Neuronal stem cell (in vitro differentiated cells): ENCODE results near the gene AMOTL2.
A peak's percentile ranks its signal among the peaks of the same experiment; 100 is the strongest.

Experiments used
- DNase-seq: peaks from one replicate; pipeline ENCODE4 v3.0.0-alpha.2; 2013; ENCODE audit warnings: low spot score
- H2AFZ ChIP-seq: one replicate; pipeline ENCODE4 v1.6.1; 2013; ENCODE audit warnings: mild to moderate bottlenecking, low read length, inconsistent platforms
- H2AK5ac ChIP-seq: 2 replicates; pipeline ENCODE4 v1.6.1; 2013; ENCODE audit warnings: low read depth, mild to moderate bottlenecking, inconsistent platforms, low read length, moderate library complexity, mixed read lengths
- H2BK120ac ChIP-seq: 2 replicates; pipeline ENCODE4 v1.6.1; 2013; ENCODE audit warnings: low read depth, mild to moderate bottlenecking, inconsistent platforms, low read length, moderate library complexity, mixed read lengths
- H2BK12ac ChIP-seq: one replicate; pipeline ENCODE4 v1.6.1; 2013; ENCODE audit warnings: low read length, inconsistent platforms
- H2BK15ac ChIP-seq: 2 replicates; pipeline ENCODE4 v1.6.1; 2013; ENCODE audit warnings: mild to moderate bottlenecking, low read length, inconsistent platforms, mixed read lengths
- H2BK5ac ChIP-seq: one replicate; pipeline ENCODE4 v1.6.1; 2013; ENCODE audit warnings: inconsistent platforms, mild to moderate bottlenecking, low read length, moderate library complexity
- H3K14ac ChIP-seq: one replicate; pipeline ENCODE4 v1.6.1; 2013; ENCODE audit warnings: low read length, inconsistent platforms
- H3K18ac ChIP-seq: 2 replicates; pipeline ENCODE4 v1.6.1; 2013; ENCODE audit warnings: low read length, inconsistent platforms
- H3K23ac ChIP-seq: 2 replicates; pipeline ENCODE4 v1.6.1; 2013; ENCODE audit warnings: low read depth, mild to moderate bottlenecking, mixed read lengths, low read length, inconsistent platforms; ENCODE audit not compliant: poor library complexity
- H3K27ac ChIP-seq: replicated peaks from 3 replicates; pipeline ENCODE4 v1.5.1; 2013; ENCODE audit warnings: low read length, inconsistent platforms
- H3K27me3 ChIP-seq, 3 experiments: 2 replicates each; pipeline ENCODE4 v1.6.1; 2013; ENCODE audit warnings: low read length in 3 of 3, mild to moderate bottlenecking in 2 of 3, inconsistent platforms in 1 of 3, low read depth in 1 of 3, mixed read lengths in 1 of 3, moderate library complexity in 1 of 3; ENCODE audit not compliant: control insufficient read depth in 3 of 3, insufficient read depth in 3 of 3
- H3K36me3 ChIP-seq, 2 donors: replicated peaks in 1 of 2; 2 replicates each; pipeline ENCODE4 v1.6.1; 2013; ENCODE audit warnings: low read length in 2 of 2; ENCODE audit not compliant: control insufficient read depth in 2 of 2, insufficient read depth in 2 of 2
- H3K4ac ChIP-seq: 2 replicates; pipeline ENCODE4 v1.6.1; 2013; ENCODE audit warnings: inconsistent platforms, mild to moderate bottlenecking, low read length, moderate library complexity
- H3K4me1 ChIP-seq, 2 donors: 1 replicate in 1 of 2; 2 replicates in 1 of 2; pipeline ENCODE4 v1.6.1; 2013; ENCODE audit warnings: low read length in 2 of 2, low read depth in 1 of 2; ENCODE audit not compliant: control insufficient read depth in 2 of 2, insufficient read depth in 1 of 2
- H3K4me2 ChIP-seq: one replicate; pipeline ENCODE4 v1.6.1; 2013; ENCODE audit warnings: mild to moderate bottlenecking, low read length, inconsistent platforms; ENCODE audit not compliant: insufficient read depth, poor library complexity, severe bottlenecking
- H3K4me3 ChIP-seq, 2 donors: 2 replicates each; pipeline ENCODE4 v1.5.1; 2013; ENCODE audit warnings: low read length in 2 of 2, mild to moderate bottlenecking in 2 of 2, inconsistent platforms in 1 of 2, moderate library complexity in 1 of 2
- H3K79me1 ChIP-seq: one replicate; pipeline ENCODE4 v1.6.1; 2013; ENCODE audit warnings: low read depth, mild to moderate bottlenecking, inconsistent platforms, low read length, moderate library complexity
- H3K9ac ChIP-seq: one replicate; pipeline ENCODE4 v1.6.1; 2013; ENCODE audit warnings: mild to moderate bottlenecking, low read depth, low read length, inconsistent platforms; ENCODE audit not compliant: poor library complexity
- H3K9me3 ChIP-seq, 2 donors: replicated peaks in 1 of 2; 2 replicates each; pipeline versions ENCODE3 to v1.6.1; 2013; ENCODE audit warnings: low read length in 2 of 2, mild to moderate bottlenecking in 2 of 2, inconsistent platforms in 1 of 2, low read depth in 1 of 2, mixed read lengths in 1 of 2, moderate library complexity in 1 of 2; ENCODE audit not compliant: control insufficient read depth in 2 of 2, insufficient read depth in 1 of 2
- H4K8ac ChIP-seq: one replicate; pipeline ENCODE4 v1.6.1; 2013; ENCODE audit warnings: low read depth, mild to moderate bottlenecking, inconsistent platforms, low read length, moderate library complexity
- H4K91ac ChIP-seq: one replicate; pipeline ENCODE4 v1.6.1; 2013; ENCODE audit warnings: low read length, low read depth, mild to moderate bottlenecking, inconsistent platforms; ENCODE audit not compliant: poor library complexity
- WGBS, 2 donors: extraction: QIAGEN DNeasy Blood & Tissue Kit; methylation state at CpG; one replicate each; pipeline ENCODE4 v1.1.7; 2013; ENCODE audit warnings: missing lambda C conversion rate in 2 of 2, mixed read lengths in 1 of 2; ENCODE audit not compliant: insufficient read length in 2 of 2, insufficient replicate concordance in 1 of 2; ENCODE audit errors: extremely low coverage in 2 of 2; 5-methylcytosine and 5-hydroxymethylcytosine counted together

Gene AMOTL2

GRCh38 chr3:134344560-134344959, 29.7 kb downstream of the AMOTL2 start:
- H2BK120ac ChIP-seq = no peak overlapping the region
- WGBS, 2 donors = 100% methylated on average over 1 of the region's 2 CpGs; no CpG with 5 or more reads in 1 of the 2 donors

GRCh38 chr3:134342259-134342658, 32.0 kb downstream of the AMOTL2 start:
- Histone ChIP-seq H4K91ac (no peak overlapping the region), H3K9ac (no peak overlapping the region), H3K4me1 (peaks cover 3 to 8% of the 10 kb centered on the region in 2 donors), H3K4ac (no peak overlapping the region), H3K9me3 (peaks cover 2 to 7% of the 10 kb centered on the region in 2 donors), H2AFZ (no peak overlapping the region), H3K4me3 (no peak overlapping the region), H3K27me3 (no peaks in the 10 kb centered on the region), H2BK120ac (no peak overlapping the region), H3K14ac (no peak overlapping the region), H3K23ac (no peak overlapping the region), H2BK15ac (no peak overlapping the region), H3K27ac (no peak overlapping the region), H3K4me2 (no peak overlapping the region), H3K79me1 (no peaks in the 10 kb centered on the region), H2BK12ac (no peak overlapping the region), H2BK5ac (no peak overlapping the region), H4K8ac (no peak overlapping the region), H2AK5ac (no peak overlapping the region), H3K36me3 (no peaks in the 10 kb centered on the region), H3K18ac (no peak overlapping the region)
- no CpG with 5 or more reads among the region's 9 CpGs for WGBS, 2 donors
- DNase-seq = no peak

More at GRCh38 chr3:134344560-134344959, 29.7 kb downstream of the AMOTL2 start:
- H2BK5ac ChIP-seq = no peak overlapping the region
- no peak overlapping the region for H3K18ac ChIP-seq
- H2BK12ac ChIP-seq = no peak overlapping the region
- peaks cover 4 to 7% of the 10 kb centered on the region in 2 donors for H3K9me3 ChIP-seq
- no peaks in the 10 kb centered on the region for H3K79me1 ChIP-seq
- no peak overlapping the region for H3K27ac ChIP-seq
- H3K9ac ChIP-seq = no peak overlapping the region
- no peak overlapping the region for H3K4me3 ChIP-seq
- H2BK15ac ChIP-seq = no peak overlapping the region
- no peak overlapping the region for H3K4me2 ChIP-seq
- no peak overlapping the region for H4K91ac ChIP-seq
- peaks cover 2 to 8% of the 10 kb centered on the region in 2 donors for H3K4me1 ChIP-seq
- H3K23ac ChIP-seq = no peak overlapping the region
- H3K36me3 ChIP-seq = no peaks in the 10 kb centered on the region
- H3K4ac ChIP-seq = no peak overlapping the region
- no peak overlapping the region for H3K14ac ChIP-seq
- no peak overlapping the region for H2AFZ ChIP-seq
- no peak overlapping the region for H4K8ac ChIP-seq
- DNase-seq = no peak
- no peaks in the 10 kb centered on the region for H3K27me3 ChIP-seq
- no peak overlapping the region for H2AK5ac ChIP-seq

GRCh38 chr3:134341389-134341788, 32.9 kb downstream of the AMOTL2 start:
- Histone ChIP-seq H3K9ac (no peak overlapping the region), H3K79me1 (no peaks in the 10 kb centered on the region), H2BK15ac (no peak overlapping the region), H3K27ac (no peak overlapping the region), H3K18ac (no peak overlapping the region), H3K9me3 (peaks cover 0 to 3% of the 10 kb centered on the region in 2 donors), H2AK5ac (no peak overlapping the region), H3K4ac (no peak overlapping the region), H3K4me1 (peaks cover 3 to 8% of the 10 kb centered on the region in 2 donors), H3K23ac (no peak overlapping the region), H3K14ac (no peak overlapping the region), H3K27me3 (no peaks in the 10 kb centered on the region), H2AFZ (peak overlapping the region; percentile 55), H3K4me2 (no peak overlapping the region), H3K36me3 (no peaks in the 10 kb centered on the region), H2BK120ac (no peak overlapping the region), H4K8ac (no peak overlapping the region), H2BK12ac (no peak overlapping the region), H2BK5ac (no peak overlapping the region), H3K4me3 (no peak overlapping the region), H4K91ac (no peak overlapping the region)
- DNase-seq = no peak
- WGBS, 2 donors = no CpG with 5 or more reads among the region's 2 CpGs

DNA sequence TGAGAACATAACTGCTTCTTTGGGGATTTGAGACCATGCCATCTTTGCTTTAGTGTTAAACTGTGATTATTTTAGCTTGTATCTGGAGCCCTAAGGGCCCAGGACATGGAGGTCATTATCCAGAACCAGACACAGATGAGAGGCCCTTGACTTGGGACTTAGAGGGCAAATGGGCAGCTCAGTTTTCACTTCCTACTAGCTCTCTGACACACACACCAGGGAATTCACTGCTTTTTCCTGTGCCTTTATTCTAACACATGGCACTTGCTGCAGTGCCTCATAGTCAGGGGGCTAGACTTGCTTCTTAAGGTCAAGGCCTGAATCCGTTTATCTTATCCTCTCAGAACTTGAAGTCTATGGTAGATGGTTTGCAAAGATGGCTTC, 33.3 kb downstream of the AMOTL2 start:
- no peak for DNase-seq
- H3K18ac ChIP-seq = no peak overlapping the region
- H3K27ac ChIP-seq = no peak overlapping the region
- H3K9ac ChIP-seq = no peak overlapping the region
- no peaks in the 10 kb centered on the region for H3K9me3 ChIP-seq
- H3K23ac ChIP-seq = no peak overlapping the region
- H2AK5ac ChIP-seq = no peak overlapping the region
- H3K4me1 ChIP-seq = peaks cover 3 to 8% of the 10 kb centered on the region in 2 donors
- no peak overlapping the region for H3K4me2 ChIP-seq
- no CpG with 5 or more reads among the region's 1 CpG for WGBS, 2 donors
- H2BK15ac ChIP-seq = no peak overlapping the region
- peak overlapping the region; percentile 55 for H2AFZ ChIP-seq
- H2BK120ac ChIP-seq = no peak overlapping the region
- no peak overlapping the region for H3K14ac ChIP-seq
- H3K4me3 ChIP-seq = no peak overlapping the region
- no peaks in the 10 kb centered on the region for H3K79me1 ChIP-seq
- H4K8ac ChIP-seq = no peak overlapping the region
- no peaks in the 10 kb centered on the region for H3K27me3 ChIP-seq
- H3K4ac ChIP-seq = no peak overlapping the region
- no peak overlapping the region for H4K91ac ChIP-seq
- no peak overlapping the region for H2BK12ac ChIP-seq
- H2BK5ac ChIP-seq = no peak overlapping the region
- no peaks in the 10 kb centered on the region for H3K36me3 ChIP-seq
